Stimulated activated CD8-positive, alpha-beta memory T cell treated with anti-CD3 and anti-CD28 coated beads, Interleukin-15, amount 100 ng/mL, for 4 hours (primary cell): ENCODE data around the gene NCOR1.
A peak's percentile ranks its signal among the peaks of the same experiment; 100 is the strongest.
"Not testable (repeated sequence)": the region's sequence is repeated elsewhere in the genome, so short reads cannot be mapped to it uniquely, and the experiment has no call there.

Source experiments
- DNase-seq, 2 donors: peaks; one replicate each; pipeline ENCODE4 v3.0.0-alpha.2; 2020; ENCODE audit warnings: low read depth in 2 of 2

The NCOR1 gene

DNA sequence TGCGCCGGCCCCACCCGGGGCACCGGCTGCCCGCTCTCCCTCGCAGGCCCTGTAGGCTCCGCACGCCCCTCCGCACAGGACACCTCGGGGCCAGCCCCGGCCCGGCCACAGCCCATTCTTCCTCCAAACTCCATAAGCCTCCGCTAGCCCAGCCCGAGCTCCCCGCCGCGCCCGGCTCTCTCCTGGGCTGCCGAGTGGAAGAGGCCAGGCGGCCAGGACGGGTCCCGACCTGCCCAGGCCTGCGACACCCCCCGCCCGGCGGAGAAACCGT lies 397 bp downstream of the NCOR1 start:
- peak; percentile 1 to 22 for DNase-seq

DNA sequence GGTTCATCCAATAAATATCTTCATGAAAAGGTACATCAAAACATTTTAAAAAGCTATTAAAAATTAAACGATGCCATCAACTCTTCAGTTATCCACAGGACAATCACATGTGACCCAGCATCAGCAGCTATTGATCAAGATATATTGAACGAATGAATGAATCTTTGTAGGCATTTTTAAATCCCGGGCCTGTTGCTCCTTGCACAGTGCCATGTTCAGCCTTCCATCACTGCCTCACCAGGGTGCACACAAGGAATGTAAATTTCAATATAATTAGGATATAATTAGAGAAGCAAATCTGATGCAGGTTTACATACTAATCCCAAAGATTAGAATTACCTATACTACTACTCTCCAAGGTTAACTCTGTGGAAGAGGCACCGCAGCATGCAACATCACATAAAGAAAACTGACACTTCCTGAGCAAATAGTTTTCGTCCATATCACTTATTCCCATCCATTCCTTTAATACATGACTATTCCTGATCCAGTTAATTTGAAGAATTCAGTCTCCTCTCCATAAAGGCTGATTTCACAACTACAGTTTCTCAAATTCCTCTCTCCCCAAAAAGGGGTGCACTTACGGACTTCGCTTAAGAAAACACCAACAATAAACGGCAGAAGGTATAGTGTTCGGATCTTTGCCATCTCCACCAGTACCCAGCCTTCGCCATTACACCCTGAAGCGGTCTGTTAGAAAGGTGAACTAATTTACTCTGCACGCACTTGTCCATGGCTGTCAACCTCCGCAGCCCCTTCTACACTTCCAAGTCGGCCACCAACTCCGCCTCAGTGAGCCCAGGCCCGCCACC lies 938 bp downstream of the NCOR1 start:
- DNase-seq = no peak

DNA sequence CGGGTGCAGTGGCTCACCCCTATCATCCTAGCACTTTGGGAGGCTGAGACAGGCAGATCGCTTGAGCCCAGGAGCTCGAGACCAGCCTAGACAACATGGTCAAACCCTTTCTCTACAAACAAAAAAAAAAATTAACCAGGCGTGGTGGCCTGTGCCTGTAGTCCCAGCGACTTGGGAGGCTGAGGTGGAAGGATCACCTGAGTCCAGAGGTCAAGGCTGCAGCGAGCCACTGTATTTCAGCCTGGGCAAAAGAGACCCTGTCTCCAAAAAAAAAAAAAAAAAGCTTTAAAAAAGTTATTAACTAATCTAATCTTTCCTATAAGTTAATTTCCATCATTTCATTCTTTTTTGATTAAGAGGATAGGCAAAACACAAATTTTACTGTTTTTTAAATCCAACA lies 2.5 kb downstream of the NCOR1 start:
- DNase-seq = no peak

DNA sequence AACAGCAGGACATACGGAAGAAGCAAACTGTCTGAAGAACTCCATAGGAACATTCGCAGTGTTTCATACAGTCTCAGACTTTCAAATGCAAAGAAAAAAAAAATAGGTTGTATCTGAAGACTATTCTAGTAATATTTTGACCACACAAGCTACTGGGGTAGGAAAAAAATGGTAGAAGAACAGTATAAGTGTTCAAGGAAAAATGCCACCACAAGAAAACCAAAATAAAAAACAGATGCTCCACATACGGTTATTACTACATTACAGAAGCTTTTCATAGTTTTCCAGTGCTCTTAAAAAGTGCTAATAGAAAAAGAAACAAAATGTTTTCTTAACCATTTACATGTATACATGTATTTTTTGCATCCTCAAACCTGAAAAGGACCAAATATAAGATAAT lies 3.7 kb downstream of the NCOR1 start:
- DNase-seq = no peak

DNA sequence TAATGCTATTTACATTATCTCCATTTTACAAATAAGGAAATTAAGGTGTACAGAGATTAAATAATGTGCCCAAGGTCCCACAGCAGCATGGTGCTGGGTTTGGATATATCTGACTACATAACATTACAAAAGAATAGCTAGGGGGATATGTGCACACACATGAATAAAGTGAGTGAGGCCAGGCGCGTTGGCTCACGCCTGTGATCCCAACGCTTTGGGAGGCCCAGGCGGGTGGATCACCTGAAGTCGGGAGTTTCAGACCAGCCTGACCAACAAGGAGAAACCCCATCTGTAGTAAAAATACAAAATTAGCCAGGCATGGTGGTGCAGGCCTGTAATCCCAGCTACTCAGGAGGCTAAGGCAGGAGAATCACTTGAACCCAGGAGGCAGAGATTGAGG lies 10.6 kb downstream of the NCOR1 start:
- DNase-seq = not testable (repeated sequence)

DNA sequence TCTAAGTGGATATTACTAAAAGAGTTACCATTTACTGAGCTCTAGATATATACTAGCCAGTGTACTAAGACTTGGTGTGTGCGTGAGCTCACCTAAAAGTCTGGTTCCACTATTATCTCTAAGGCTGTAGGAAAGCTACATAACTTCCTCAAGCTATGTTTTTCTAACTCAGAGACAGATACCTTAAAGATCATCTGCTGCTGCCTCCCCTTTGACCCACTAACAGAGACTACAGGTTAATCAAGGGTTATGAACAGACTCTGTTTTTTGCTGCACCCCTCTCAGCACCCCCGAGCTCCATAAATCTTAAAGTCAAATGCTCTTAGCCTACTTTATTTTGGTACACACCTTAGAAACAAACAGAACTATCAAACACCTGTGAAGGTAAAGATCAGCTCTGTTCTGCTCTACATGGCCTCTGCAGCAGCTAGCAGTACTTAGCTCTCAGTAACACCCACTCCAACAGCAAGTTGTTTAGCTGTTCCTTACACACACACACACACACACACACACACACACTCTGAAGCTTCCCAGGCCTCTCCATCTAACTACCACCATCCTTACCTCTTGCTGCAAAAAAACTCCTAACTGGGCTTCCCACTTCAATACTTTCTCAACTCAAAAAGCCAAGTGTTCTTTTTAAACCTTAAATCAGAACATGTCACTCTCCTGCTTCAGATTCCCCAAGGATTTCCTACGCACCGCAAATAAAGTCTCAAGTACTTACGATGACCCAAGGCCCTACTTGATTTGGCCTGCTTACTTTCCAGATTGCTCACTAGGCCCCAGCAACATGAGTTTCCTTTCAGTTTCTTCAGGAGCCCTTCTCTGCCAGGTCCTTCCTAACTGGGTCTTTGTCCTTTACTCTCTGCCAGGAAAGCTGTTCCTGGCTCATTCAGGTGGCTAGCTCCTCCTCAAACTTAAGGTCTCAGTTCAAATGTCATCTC lies 12.5 kb downstream of the NCOR1 start:
- not testable (repeated sequence) for DNase-seq

DNA sequence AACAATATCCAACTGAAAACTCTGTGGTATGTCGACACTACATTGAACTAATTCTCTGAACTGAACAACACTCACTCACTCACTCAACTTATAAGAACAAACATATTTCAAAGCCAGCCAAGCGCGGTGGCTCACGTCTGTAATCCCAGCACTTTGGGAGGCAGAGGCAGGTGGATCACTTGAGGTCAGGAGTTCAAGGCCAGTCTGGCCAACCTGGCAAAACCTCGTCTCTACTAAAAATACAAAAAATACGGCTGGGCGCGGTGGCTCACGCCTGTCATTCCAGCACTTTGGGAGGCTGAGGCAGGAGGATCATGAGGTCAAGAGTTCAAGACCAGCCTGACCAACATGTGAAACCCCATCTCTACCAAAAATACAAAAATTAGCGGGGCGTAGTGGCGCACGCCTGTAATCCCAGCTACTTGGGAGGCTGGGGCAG lies 13.6 kb downstream of the NCOR1 start:
- DNase-seq = not testable (repeated sequence)

DNA sequence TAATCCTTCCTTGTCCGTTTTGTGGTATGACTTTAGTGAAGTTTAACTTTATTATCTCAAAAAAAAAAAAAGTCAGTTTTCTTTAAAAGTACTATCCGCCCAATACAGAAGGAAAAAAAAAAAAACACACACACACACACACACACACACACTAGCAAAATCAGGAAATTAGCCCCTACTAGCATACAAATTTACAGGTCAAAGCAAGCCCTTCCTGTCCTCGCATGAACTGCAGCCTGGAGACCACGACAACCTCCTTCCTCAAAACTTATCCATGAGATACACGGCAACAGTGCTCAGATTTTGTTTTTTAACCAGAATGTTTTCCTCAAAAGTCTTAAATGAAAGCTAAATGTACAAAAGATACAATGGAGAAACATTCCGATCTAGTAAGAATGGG lies 16.2 kb downstream of the NCOR1 start:
- DNase-seq = no peak

DNA sequence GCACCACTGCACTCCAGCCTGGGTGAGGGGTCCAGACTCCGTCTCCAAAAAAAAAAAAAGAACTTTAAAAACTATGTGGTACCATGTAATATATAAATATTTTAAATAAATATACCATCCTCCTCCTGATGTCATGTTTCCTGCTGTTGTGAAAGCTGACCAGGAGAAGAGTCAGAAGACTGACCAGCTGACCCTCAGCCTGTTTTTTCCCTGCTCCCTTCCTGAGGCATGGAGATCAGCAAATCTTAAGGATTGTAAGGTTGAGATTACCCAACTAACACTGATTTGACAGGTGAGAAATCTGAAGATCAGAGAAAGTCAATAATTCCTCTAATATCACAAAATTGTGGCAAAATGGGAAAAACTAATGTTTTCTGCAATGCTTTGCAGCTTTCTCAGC lies 18.1 kb downstream of the NCOR1 start:
- no peak for DNase-seq

DNA sequence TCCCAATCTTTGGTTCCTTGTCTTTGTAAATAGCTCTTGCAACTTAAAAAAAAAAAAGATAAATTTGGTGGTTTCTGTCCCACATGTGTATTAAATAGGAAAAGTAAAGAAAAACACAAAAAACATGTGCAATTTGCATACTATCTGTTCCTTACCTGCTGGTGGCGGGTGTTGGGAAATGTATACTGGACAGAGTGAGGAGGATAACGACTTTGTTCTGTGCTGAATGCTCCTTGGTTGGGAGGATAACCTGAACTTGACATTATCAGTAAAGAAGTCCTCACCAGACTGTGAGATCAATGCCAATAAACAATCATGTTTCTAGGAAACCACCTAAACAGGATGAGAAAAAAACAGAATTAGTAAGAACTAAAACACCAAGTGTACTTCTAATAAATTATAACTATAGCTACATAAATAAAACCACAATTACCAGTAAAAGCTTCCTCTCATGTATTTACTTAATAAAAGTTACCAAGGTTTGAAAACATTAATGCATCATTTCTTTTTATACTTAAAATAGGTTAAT lies 21.0 kb downstream of the NCOR1 start:
- not testable (repeated sequence) for DNase-seq

DNA sequence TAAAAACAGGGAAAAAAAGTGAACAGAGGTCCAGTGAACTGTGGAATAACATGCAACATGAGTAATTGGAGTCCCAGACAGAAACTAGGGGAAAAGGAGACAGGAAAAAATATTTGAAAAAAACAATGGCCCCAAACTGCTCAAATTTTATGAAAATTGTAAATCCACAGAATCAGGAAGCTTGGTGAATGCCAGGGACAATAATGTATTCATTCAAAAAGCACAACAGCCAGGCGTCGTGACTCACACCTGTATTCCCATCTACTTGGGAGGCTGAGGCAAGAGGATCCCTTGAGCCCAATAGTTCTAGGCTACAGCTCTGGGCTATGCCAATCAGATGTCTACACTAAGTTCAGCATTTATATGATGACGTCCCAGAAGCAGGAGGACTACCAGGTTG lies 23.7 kb downstream of the NCOR1 start:
- no peak for DNase-seq

DNA sequence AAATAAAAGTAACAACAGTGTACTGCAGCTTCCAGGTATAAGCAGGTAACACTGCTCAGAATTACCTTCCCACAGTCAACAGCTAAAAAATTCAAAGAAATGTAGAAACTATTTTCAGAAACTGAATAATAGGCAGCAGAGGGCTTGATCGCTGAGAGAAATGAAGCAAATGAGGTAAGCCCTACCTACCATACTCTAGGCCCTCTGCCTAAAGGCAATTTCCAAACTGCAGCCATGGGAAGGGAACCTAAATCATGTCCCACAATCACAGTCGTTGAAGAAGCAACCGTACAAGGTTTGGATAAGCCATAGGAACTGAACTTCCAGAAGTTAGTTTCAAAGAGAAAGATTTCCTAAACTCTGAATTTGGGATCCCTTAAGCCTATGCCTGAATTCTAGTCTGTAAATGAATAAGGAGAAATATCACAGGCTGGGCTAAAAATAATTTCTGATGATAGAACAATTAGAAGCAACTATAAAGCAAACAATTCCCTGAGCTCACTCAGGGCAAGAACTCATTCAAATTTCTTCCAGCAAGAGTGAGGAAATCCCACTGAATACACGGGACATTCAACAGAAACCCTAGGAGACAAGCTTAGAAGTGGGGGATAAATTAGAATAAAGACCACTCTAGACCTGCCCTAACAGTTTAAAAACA lies 24.5 kb downstream of the NCOR1 start:
- DNase-seq = no peak

DNA sequence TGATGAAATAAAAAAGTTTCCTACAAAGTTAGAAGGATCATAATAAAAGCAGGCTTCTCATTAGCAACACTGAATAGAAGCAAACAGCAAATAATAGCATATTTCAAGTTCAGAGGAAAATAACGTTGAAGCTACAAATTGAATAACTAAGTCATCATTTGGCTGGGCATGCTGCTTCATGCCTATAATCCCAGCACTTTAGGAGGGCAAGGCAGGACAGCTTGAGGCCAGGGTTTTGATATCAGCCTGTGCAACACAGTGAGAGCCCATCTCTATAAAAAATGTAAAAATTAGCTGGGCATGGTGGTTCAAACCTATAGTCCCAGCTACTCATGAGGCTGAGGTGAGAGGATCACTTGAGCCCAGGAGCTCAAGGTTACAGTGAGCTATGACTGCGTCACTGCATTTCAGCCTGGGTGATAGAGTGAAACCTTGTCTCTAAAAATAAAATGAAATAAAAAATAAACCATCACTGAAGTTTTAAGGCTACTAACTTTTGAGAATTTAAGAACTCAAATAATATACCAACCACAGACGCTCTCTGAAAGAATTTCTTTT lies 25.5 kb downstream of the NCOR1 start:
- DNase-seq = no peak

DNA sequence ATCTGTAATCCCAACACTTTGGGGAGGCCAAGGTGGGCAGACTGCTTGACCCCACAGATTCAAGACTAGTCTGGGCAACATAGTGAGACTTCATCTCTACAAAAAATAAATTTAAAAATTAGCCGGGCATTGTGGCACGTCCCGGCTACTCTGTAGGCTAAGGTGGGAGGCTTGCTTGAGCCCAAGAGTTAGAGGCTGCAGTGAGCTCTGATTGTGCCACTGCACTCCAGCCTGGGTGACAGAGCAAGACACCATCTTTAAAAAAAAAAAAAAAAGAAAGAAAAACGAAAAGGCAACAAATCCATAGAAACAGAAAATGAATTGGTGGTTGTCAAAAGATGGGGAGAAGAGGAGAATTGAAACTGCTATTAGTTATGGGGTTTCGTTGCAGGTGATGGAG lies 27.7 kb downstream of the NCOR1 start:
- DNase-seq = no peak

DNA sequence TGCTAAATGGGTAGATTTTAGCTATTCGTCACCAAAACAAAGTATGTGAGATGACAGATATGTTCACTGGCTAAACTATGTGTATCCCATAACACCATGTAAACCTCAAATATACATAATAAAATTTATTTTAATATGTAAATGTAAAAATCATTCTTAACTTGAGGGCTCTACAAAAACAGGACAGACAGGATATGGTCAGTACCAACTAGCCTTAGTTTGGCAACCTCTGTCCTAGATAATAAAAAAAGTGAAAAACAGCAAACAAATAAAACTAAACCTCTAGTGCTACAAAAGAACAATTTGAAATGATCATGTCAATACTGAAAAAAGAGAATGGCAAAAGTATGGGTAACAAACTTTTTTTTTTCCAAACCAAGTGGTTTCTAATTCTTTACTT lies 33.8 kb downstream of the NCOR1 start:
- DNase-seq = no peak

DNA sequence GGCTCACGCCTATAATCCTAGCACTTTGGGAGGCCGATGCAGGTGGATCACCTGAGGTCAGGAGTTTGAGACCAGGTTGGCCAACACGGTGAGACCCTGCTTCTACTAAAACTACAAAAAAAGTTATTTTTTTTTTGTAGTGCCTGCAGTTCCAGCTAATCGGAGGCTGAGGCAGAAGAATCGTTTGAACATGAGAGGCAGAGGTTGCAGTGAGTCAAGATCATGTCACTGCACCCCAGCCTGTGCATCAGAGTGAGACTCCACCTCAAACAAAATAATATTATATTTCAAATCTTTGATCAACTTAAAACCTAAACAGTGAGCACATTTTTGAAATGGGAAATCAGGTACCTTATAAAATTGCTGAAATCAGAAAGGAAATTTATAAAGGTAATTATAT lies 36.5 kb downstream of the NCOR1 start:
- DNase-seq = no peak

DNA sequence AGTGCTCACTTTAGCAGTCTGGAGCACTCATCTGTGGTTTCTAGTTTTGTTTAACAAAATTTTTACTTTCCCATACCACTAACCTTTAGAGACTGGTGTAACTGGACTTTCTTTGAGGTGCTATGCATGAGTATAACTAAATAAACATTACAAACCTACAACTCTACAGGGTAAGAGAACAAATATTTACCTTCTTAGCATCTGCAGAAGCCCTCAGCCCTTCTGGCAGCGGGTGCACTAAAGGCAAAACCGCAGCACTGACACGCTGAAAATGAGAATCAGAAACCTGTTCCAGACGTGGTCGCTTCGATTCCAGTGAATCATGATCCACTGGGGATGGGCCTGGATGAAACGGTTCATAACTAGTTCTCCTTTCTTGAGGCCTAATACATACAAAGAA lies 43.7 kb downstream of the NCOR1 start:
- no peak for DNase-seq

DNA sequence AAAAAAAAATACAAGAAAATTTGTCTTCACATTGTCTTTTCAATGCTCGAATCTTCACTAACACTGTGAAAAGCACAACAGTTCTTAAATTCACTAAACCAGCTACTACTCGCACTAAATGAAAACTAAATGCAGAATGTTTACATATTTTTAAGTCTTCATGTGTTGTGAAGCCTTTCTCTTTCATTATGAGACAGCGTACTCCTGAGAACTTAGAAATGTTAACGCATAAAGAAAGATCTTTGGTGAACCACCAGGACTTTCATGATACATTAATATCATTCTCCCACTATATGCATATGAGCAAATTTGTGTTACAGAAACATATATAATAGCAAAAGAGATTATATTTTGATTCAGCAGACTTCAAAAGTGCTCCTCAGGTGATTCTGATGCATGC lies 48.6 kb downstream of the NCOR1 start:
- DNase-seq = not testable (repeated sequence)

DNA sequence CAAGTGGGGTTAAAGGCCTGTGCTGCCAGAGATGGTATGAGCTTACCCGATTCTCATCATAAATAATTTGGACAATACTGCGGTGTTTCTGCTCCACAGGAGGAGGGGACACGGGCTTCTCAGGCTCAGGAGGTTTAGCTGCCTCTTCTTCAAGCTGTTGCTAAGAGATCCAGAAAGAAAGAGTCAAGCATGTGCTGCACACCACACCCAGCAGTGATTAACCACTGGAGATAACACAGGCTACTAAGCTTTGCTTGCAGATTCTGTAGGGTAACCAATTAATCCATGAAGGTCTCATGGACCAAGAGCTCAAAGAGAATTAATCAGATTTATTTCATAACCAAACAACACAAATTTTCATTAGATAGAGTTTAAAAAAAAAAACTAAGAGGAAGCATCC lies 56.6 kb downstream of the NCOR1 start:
- DNase-seq = no peak

DNA sequence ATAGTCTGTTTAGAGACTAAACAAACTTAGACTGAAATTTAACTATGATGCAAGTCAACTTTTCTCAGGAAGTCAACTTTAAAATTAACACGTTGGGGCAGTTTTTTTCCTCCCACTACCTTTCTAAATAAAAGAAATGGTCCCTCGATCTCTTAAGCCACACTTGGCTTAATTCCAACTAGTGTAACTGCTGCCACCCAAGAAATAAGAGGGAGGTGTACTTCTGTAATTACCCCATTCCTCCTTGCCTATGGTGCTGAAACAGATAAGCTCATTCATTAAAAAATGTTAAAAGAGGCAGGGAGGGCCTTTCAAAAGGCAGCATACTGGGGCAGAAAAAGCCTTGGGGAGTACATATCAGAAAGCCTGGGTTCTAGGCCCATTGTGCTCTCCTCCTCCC lies 59.8 kb downstream of the NCOR1 start:
- no peak for DNase-seq

DNA sequence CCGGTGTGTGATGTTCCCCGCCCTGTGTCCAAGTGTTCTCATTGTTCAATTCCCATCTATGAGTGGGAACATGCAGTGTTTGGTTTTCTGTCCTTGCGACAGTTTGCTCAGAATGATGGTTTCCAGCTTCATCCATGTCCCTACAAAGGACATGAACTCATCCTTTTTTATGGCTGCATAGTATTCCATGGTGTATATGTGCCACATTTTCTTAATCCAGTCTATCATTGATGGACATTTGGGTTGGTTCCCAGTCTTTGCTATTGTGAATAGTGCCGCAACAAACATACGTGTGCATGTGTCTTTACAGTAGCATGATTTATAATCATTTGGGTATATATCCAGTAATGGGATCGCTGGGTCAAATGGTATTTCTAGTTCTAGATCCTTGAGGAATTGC lies 63.0 kb downstream of the NCOR1 start:
- not testable (repeated sequence) for DNase-seq

DNA sequence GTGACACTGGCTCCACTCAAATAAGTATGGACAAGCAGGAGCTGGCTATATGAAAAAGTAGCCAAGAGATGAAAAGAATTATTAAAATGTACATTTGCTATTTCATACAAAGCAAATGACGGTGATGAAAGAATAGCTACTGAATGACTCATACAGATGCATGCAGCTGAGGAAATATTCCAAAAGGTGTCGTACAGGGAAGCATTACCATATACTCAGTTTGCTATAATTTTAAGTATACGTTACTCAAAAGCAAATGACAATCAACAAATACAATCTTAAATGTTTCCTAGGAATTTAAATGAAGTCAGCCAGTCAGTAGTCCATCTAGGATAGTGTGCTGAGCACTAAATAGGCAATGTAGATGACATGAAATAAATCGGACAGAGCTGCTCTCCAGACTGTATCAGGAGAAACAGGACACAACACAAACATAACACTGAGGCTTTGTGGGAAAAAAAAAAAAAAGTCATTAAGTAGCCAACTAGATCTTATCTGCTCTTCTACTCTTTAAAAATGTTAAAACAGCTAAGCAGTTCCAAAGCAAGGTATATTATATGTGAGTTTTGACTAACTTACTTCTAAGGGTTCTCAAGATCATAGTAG lies 65.0 kb downstream of the NCOR1 start:
- DNase-seq = no peak
